Ovary (tissue), 9 donors: ENCODE measurements around the gene PCA3. TPM values are rescaled to one million over a fixed set of nuclear protein-coding genes. Genes with fewer than 3 reads are reported as not detected.

Experiments used
- DNase-seq, 5 donors: peaks; one replicate each; pipeline ENCODE4 v3.0.0-alpha.2; 2019 to 2020
- H3K27ac ChIP-seq, 2 donors: fragments of 200-600 bp; one replicate each; pipeline versions ENCODE4 v1.5.1 to v1.8.0; 2019 to 2022
- H3K27me3 ChIP-seq: fragments of 200-600 bp; one replicate; pipeline ENCODE4 v1.8.0; 2022
- H3K36me3 ChIP-seq: fragments of 200-600 bp; sonication (generic); one replicate; pipeline ENCODE4 v1.5.1; 2019
- H3K4me1 ChIP-seq: one replicate; pipeline ENCODE4 v1.8.1; 2013; ENCODE audit warnings: mild to moderate bottlenecking, moderate library complexity; ENCODE audit not compliant: insufficient read depth
- H3K4me3 ChIP-seq: fragments of 200-600 bp; sonication (generic); one replicate; pipeline ENCODE4 v1.5.1; 2017
- H3K9me3 ChIP-seq, 2 donors: fragments of 200-600 bp in 1 of 2; sonication (generic) in 1 of 2; one replicate each; pipeline versions ENCODE4 v1.5.1 to v1.8.1; 2013 to 2019; ENCODE audit warnings: mild to moderate bottlenecking in 1 of 2, moderate library complexity in 1 of 2
- EP300 ChIP-seq: sonication (generic); formaldehyde crosslinking; IDR thresholded peaks from one replicate; pipeline ENCODE4 v1.6.1; 2017; ENCODE audit warnings: antibody characterized with exemption
- POLR2A ChIP-seq: fragments of 450-650 bp; IDR thresholded peaks from one replicate; pipeline ENCODE4 v1.6.1; 2017; ENCODE audit warnings: antibody characterized with exemption, mild to moderate bottlenecking, moderate library complexity
- WGBS, 3 donors: extraction: QIAGEN DNeasy Blood & Tissue Kit in 1 of 3; methylation state at CpG; one replicate each; pipeline versions ENCODE4 v1.1.5 to v1.1.7; 2013 to 2017; 5-methylcytosine and 5-hydroxymethylcytosine counted together
- intact Hi-C, 4 donors: fragments of 100-400 bp; cut with DNase I; formaldehyde crosslinking; loops; one replicate each; pipeline versions ENCODE4 v1.11.0 to v1.15.1; 2022 to 2023
- polyA plus RNA-seq, 2 donors: library from polyadenylated mRNA; stranded (reverse); fragments of 200-250 nt in 1 of 2; fragments of 350-450 nt in 1 of 2; fragmentation: Illumina TruSeq in 1 of 2; extraction: RNeasy Lipid Tissue Mini Kit (QIAGEN cat#74804) in 1 of 2; gene quantifications; one replicate each; pipeline ENCODE4 v1.2.3, GENCODE V29; 2013 to 2014
- total RNA-seq, 7 donors: library from RNA; depleted of rRNA in 2 of 7; stranded (reverse); fragments of >200 nt in 2 of 7; fragmentation: NEBNext Ultra II Directional in 3 of 7; extraction: Animal tissue kit (Norgen Biotek cat#: 25700) in 3 of 7; gene quantifications; one replicate each; pipeline versions ENCODE4 v1.1.0 to v1.2.4, GENCODE V29; 2016 to 2023
- TF ChIP-seq, protein P1 (sequence below), 3 donors: fragments of 450-650 bp in 2 of 3; fragments of 200-600 bp in 1 of 3; IDR thresholded peaks; one replicate each; pipeline versions ENCODE4 v1.5.1 to v1.8.0; 2016 to 2022; ENCODE audit warnings: antibody characterized with exemption in 3 of 3, mild to moderate bottlenecking in 1 of 3
- donor health status: DM: no; HTN: no; CAD: no; lungs with moderate emphysema.
- donor health status: DM: no; HTN: no; CAD: no.
- donor health status: Bipolar disorder and iron deficiency.
- donor health status: DM: yes; HTN: yes; CAD: no.
- donor health status: DM: no; HTN: no; CAD: no.
- donor health status: DM: yes; HTN: yes; CAD: no.

Gene PCA3
- total and polyA plus RNA-seq, 9 donors, result not detected

DNA sequence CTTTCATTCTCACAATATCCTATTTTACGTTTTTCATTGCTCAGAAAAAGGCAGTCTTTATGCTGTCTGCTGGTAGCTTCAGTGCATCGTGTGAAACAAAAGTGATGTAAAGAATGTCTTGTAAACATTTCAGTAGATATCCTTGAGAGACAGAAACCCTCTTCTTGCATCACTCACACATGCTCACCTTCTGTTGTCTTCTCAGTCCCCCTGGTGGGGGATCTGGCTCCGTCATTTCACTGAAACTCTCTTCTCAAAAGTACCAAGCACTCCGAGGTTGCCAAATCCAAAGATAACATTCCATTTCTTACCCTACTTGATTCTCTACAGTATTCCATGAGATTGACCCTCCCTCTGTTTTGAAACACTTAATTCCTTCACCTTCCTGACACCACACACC is 46.1 kb upstream of the PCA3 start:
- H3K27ac ChIP-seq, result no peak overlapping the region
- no peaks in the 10 kb centered on the region for H3K27me3 ChIP-seq
- no peaks in the 10 kb centered on the region for H3K4me1 ChIP-seq
- no peak overlapping the region for H3K4me3 ChIP-seq
- DNase-seq, result no peak
- no peaks in the 10 kb centered on the region for H3K36me3 ChIP-seq
- 57 to 77% (median 64%) methylated on average over 4 of the region's 4 CpGs for WGBS, 3 donors
- no peaks in the 10 kb centered on the region for H3K9me3 ChIP-seq
- TF ChIP-seq, protein P1, sequence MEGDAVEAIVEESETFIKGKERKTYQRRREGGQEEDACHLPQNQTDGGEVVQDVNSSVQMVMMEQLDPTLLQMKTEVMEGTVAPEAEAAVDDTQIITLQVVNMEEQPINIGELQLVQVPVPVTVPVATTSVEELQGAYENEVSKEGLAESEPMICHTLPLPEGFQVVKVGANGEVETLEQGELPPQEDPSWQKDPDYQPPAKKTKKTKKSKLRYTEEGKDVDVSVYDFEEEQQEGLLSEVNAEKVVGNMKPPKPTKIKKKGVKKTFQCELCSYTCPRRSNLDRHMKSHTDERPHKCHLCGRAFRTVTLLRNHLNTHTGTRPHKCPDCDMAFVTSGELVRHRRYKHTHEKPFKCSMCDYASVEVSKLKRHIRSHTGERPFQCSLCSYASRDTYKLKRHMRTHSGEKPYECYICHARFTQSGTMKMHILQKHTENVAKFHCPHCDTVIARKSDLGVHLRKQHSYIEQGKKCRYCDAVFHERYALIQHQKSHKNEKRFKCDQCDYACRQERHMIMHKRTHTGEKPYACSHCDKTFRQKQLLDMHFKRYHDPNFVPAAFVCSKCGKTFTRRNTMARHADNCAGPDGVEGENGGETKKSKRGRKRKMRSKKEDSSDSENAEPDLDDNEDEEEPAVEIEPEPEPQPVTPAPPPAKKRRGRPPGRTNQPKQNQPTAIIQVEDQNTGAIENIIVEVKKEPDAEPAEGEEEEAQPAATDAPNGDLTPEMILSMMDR (IDR thresholded peaks at IDR 0.05), result no peak
- TF ChIP-seq POLR2A, result no peak
- no peak for TF ChIP-seq EP300
- intact Hi-C loops, result no loop called here

GRCh38 chr9:76720245-76720644 is 44.0 kb upstream of the PCA3 start:
- Histone ChIP-seq H3K4me1 (no peaks in the 10 kb centered on the region), H3K27ac (no peak overlapping the region), H3K9me3 (no peaks in the 10 kb centered on the region), H3K27me3 (no peaks in the 10 kb centered on the region), H3K36me3 (no peaks in the 10 kb centered on the region), H3K4me3 (no peak overlapping the region)
- intact Hi-C loops, result loop anchor here in 1 of 4 donors (10.0 kb wide), 1 partner anchor 885 kb away; no protein-coding TSS in a partner anchor
- 53 to 64% (median 64%) methylated on average over 3 of the region's 3 CpGs for WGBS, 3 donors
- TF ChIP-seq, protein P1 (IDR thresholded peaks at IDR 0.05), result no peak
- no peak for TF ChIP-seq POLR2A
- TF ChIP-seq EP300, result no peak
- DNase-seq, result no peak

GRCh38 chr9:76725011-76725546 is 39.2 kb upstream of the PCA3 start:
- intact Hi-C loops, result loop anchor here in 1 of 4 donors (10.0 kb wide), 1 partner anchor 890 kb away; no protein-coding TSS in a partner anchor
- no peaks in the 10 kb centered on the region for H3K9me3 ChIP-seq
- no peaks in the 10 kb centered on the region for H3K36me3 ChIP-seq
- 51 to 64% (median 52%) methylated on average over 4 of the region's 4 CpGs for WGBS, 3 donors
- H3K4me3 ChIP-seq, result no peak overlapping the region
- TF ChIP-seq, protein P1 (IDR thresholded peaks at IDR 0.05), result no peak
- TF ChIP-seq EP300 (no peak), POLR2A (no peak)
- no peak overlapping the region for H3K27ac ChIP-seq
- H3K27me3 ChIP-seq, result no peaks in the 10 kb centered on the region
- H3K4me1 ChIP-seq, result no peaks in the 10 kb centered on the region
- no peak for DNase-seq

DNA sequence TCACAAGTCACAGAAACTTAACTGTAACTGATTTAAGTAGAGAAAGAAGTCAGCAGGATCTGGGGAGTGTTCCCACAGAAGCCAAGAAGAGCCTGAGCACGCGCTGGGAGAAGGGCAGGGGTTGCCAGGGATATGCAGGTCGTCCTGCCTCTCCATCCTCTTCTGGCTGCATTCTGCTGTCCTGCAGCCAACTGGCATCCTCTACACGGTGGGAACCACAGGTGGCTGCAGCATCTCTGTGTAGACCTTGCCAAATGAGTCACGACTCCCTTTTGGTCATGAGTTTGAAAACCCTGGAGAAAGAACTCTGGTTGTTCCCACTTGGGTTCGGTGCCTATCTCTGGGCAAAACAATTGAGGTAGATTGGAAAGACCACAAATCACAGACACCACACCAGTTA is 38.4 kb upstream of the PCA3 start:
- Histone ChIP-seq H3K36me3 (no peaks in the 10 kb centered on the region), H3K4me1 (no peaks in the 10 kb centered on the region), H3K4me3 (no peak overlapping the region), H3K27me3 (no peaks in the 10 kb centered on the region), H3K27ac (no peak overlapping the region), H3K9me3 (no peaks in the 10 kb centered on the region)
- WGBS, 3 donors, result 35 to 40% (median 35%) methylated on average over 6 of the region's 6 CpGs
- intact Hi-C loops, result loop anchor here in 1 of 4 donors (10.0 kb wide), 1 partner anchor 891 kb away; no protein-coding TSS in a partner anchor
- no peak for DNase-seq
- TF ChIP-seq, protein P1 (IDR thresholded peaks at IDR 0.05), result no peak
- no peak for TF ChIP-seq EP300
- no peak for TF ChIP-seq POLR2A
